GM18508 (cell line): ENCODE measurements around the gene DCLK2.
A peak's percentile ranks its signal among the peaks of the same experiment; 100 is the strongest.

Source experiments
- ATAC-seq: cut with Tn5 transposase; IDR thresholded peaks from one replicate; pipeline ENCODE4 v1.9.1; 2021; ENCODE audit warnings: moderate number of reproducible peaks; ENCODE audit not compliant: insufficient read depth, unreplicated experiment

The DCLK2 gene

GRCh38 chr4:150078041-150078578 is at the start of gene DCLK2:
Gene DCLK2 (plus strand): TSS chr4:150078445. CDS start chr4:150079028, 583 bp downstream.
- no peak for ATAC-seq

GRCh38 chr4:150032541-150032940 is 45.7 kb upstream of the DCLK2 start:
- no peak for ATAC-seq

- no peak for ATAC-seq
Measured at GRCh38 chr4:150033081-150033480, 45.2 kb upstream of the DCLK2 start.

GRCh38 chr4:150033901-150034300 is 44.3 kb upstream of the DCLK2 start:
- ATAC-seq, result no peak

GRCh38 chr4:150037251-150037856 is 40.9 kb upstream of the DCLK2 start:
- no peak for ATAC-seq

GRCh38 chr4:150038335-150039076 is 39.7 kb upstream of the DCLK2 start:
- ATAC-seq, result peak; percentile 90

- no peak for ATAC-seq
Measured at GRCh38 chr4:150039274-150040127, 38.7 kb upstream of the DCLK2 start.

GRCh38 chr4:150044517-150044916 is 33.7 kb upstream of the DCLK2 start:
- ATAC-seq, result no peak

GRCh38 chr4:150045410-150045809 is 32.8 kb upstream of the DCLK2 start:
- ATAC-seq, result no peak

- no peak for ATAC-seq
Measured at GRCh38 chr4:150046728-150047217, 31.5 kb upstream of the DCLK2 start.

- ATAC-seq, result no peak
Measured at GRCh38 chr4:150047546-150047945, 30.7 kb upstream of the DCLK2 start.

GRCh38 chr4:150049682-150050081 is 28.6 kb upstream of the DCLK2 start:
- ATAC-seq, result no peak

- ATAC-seq, result no peak
Measured at GRCh38 chr4:150050566-150050965, 27.7 kb upstream of the DCLK2 start.

- ATAC-seq, result no peak
Measured at GRCh38 chr4:150051111-150051510, 27.1 kb upstream of the DCLK2 start.

- ATAC-seq, result no peak
Measured at GRCh38 chr4:150055467-150055866, 22.8 kb upstream of the DCLK2 start.

- no peak for ATAC-seq
Measured at GRCh38 chr4:150056569-150056968, 21.7 kb upstream of the DCLK2 start.

- ATAC-seq, result no peak
Measured at GRCh38 chr4:150061086-150061776, 17.0 kb upstream of the DCLK2 start.

GRCh38 chr4:150063128-150063527 is 15.1 kb upstream of the DCLK2 start:
- ATAC-seq, result no peak

GRCh38 chr4:150065740-150066139 is 12.5 kb upstream of the DCLK2 start:
- no peak for ATAC-seq

- no peak for ATAC-seq
Measured at GRCh38 chr4:150067859-150068258, 10.4 kb upstream of the DCLK2 start.
